Nephron progenitor cell (in vitro differentiated cells): ENCODE data around the gene NTRK3.

Source experiments
- DNase-seq: peaks from one replicate; pipeline ENCODE4 v3.0.0; 2021
- H3K27ac Mint-ChIP-seq: 2 replicates; pipeline ENCODE4 v1.8.0; 2021; ENCODE audit warnings: mild to moderate bottlenecking, moderate library complexity, mixed read lengths
- H3K27me3 Mint-ChIP-seq: 2 replicates; pipeline ENCODE4 v1.8.0; 2021; ENCODE audit warnings: mild to moderate bottlenecking, low read depth, mixed read lengths; ENCODE audit not compliant: poor library complexity
- H3K36me3 Mint-ChIP-seq: 2 replicates; pipeline ENCODE4 v1.8.0; 2021; ENCODE audit warnings: low read depth, mixed read lengths
- H3K4me1 Mint-ChIP-seq: 2 replicates; pipeline ENCODE4 v1.8.0; 2021; ENCODE audit warnings: mixed read lengths
- H3K4me3 Mint-ChIP-seq: 2 replicates; pipeline ENCODE4 v1.8.0; 2021; ENCODE audit warnings: mild to moderate bottlenecking, moderate library complexity, mixed read lengths
- H3K9me3 Mint-ChIP-seq: 2 replicates; pipeline ENCODE4 v1.8.0; 2021; ENCODE audit warnings: mild to moderate bottlenecking, moderate library complexity, mixed read lengths
- CTCF ChIP-seq: fragments of 200-600 bp; sonication (generic); IDR thresholded peaks from 2 replicates; pipeline ENCODE4 v1.5.0; 2021; ENCODE audit warnings: antibody characterized with exemption

The NTRK3 gene

GRCh38 chr15:87955284-87955909, 301.1 kb downstream of the NTRK3 start:
- Mint-ChIP-seq H3K27ac (no peak overlapping the region), H3K27me3 (peaks cover 39% of the 10 kb centered on the region), H3K4me1 (no peaks in the 10 kb centered on the region), H3K36me3 (no peaks in the 10 kb centered on the region), H3K9me3 (no peaks in the 10 kb centered on the region), H3K4me3 (no peak overlapping the region)
- no peak for TF ChIP-seq CTCF
- DNase-seq = no peak

DNA sequence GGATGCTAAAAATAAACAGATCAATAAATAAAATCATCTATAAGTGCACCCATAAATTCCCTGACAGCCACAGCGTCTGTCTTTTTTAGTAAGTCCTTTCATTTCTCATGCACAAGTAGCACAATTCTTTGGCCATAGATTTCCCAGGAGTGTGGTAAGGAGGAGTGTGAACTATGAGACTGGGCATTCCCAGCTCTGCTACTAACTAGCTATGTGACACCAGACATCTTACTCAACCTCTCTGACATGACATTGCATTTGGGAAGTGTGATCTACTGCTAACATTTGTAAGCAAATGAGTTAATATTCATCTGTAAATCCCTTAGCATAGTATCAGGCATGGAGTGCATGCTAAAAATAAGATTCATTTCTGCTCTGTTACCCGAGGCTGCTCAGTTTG, 301.7 kb downstream of the NTRK3 start:
- peaks cover 3% of the 10 kb centered on the region for H3K4me1 Mint-ChIP-seq
- no peaks in the 10 kb centered on the region for H3K36me3 Mint-ChIP-seq
- no peaks in the 10 kb centered on the region for H3K9me3 Mint-ChIP-seq
- no peak for TF ChIP-seq CTCF
- no peak overlapping the region for H3K4me3 Mint-ChIP-seq
- no peak for DNase-seq
- no peak overlapping the region for H3K27ac Mint-ChIP-seq
- H3K27me3 Mint-ChIP-seq = peaks cover 34% of the 10 kb centered on the region

GRCh38 chr15:87952736-87953287, 303.7 kb downstream of the NTRK3 start:
- H3K27me3 Mint-ChIP-seq = peaks cover 27% of the 10 kb centered on the region
- no peak for TF ChIP-seq CTCF
- no peak overlapping the region for H3K27ac Mint-ChIP-seq
- no peaks in the 10 kb centered on the region for H3K9me3 Mint-ChIP-seq
- H3K4me3 Mint-ChIP-seq = no peak overlapping the region
- DNase-seq = no peak
- H3K4me1 Mint-ChIP-seq = peaks cover 14% of the 10 kb centered on the region
- no peaks in the 10 kb centered on the region for H3K36me3 Mint-ChIP-seq

DNA sequence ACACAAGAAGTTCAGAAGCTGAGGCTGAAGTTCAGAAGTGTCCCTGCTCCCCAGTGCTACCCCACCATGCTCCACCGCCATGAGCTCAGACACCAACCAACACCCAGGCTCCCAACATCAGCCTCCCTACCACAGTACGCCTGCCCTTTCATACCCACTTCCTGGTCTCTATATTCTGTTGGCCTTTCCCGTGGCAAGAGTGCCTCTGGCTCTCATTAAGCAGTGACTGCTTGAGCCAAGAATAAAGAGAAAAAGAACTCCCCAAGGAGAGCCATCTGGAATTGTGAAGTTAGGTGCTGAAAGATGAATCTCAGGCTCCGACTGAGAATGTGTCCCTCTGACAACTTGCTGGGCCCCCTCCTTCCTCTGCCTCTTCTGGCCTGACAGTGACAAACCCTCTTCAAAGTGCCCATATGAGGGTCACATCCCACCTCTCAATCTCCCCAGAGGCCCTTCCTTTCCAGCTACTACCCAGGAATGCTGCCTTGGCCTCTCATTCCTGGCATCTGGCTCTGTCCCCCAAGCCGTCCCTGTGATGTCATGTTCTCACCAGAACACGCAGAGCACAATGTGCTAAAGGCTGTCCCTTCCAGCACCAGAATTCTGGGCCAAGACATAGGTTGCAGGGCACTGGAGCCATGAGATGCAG, 306.8 kb downstream of the NTRK3 start:
- Mint-ChIP-seq H3K27ac (no peak overlapping the region), H3K9me3 (no peaks in the 10 kb centered on the region)

DNA sequence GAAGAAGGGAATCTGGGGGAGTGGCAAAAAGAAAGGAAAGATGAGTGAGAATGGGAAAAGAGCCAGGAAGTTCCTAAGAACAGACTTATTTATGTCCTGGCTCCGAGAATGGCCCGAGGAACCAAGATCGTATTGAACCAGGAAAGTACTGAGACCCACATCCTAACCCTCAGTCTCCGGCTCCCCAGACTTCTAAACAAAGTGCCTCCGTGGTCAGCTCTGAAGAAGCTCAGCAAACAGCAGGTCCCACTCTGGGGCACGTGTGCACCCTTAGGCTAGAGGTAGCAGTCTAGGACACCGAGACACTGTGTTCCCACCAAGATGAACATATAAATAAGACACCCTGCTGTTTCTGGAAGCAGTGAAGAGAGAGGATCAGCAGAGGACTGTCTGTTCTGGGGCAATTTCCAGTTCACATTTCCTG, 307.4 kb downstream of the NTRK3 start:
- Mint-ChIP-seq H3K27me3 (peaks cover 22% of the 10 kb centered on the region), H3K4me3 (no peak overlapping the region), H3K4me1 (peaks cover 48% of the 10 kb centered on the region), H3K9me3 (no peaks in the 10 kb centered on the region), H3K36me3 (no peaks in the 10 kb centered on the region), H3K27ac (no peak overlapping the region)
- no peak for DNase-seq
- no peak for TF ChIP-seq CTCF

More for the DNA sequence above, 306.8 kb downstream of the NTRK3 start:
- Mint-ChIP-seq H3K4me1 (peaks cover 42% of the 10 kb centered on the region), H3K27me3 (peaks cover 22% of the 10 kb centered on the region), H3K4me3 (no peak overlapping the region), H3K36me3 (no peaks in the 10 kb centered on the region)
- TF ChIP-seq CTCF = no peak
- DNase-seq = no peak
